ENCODE results near the gene FAM221B.

FAM221B gene

GRCh38 chr9:35828716-35829083, at the start of gene FAM221B:
TSS of gene FAM221B (minus strand) at chr9:35828732. CDS start at chr9:35826161, 2,571 bp downstream.
- no peak for DNase-seq (ENCODE audit: low read depth in 2 of 2)

GRCh38 chr9:35872505-35872904, 44.0 kb upstream of the FAM221B start:
- no peak for DNase-seq (ENCODE audit: low read depth in 2 of 2)

GRCh38 chr9:35871545-35871944, 43.0 kb upstream of the FAM221B start:
- DNase-seq (ENCODE audit: low read depth in 2 of 2), result no peak

GRCh38 chr9:35870351-35870923, 41.9 kb upstream of the FAM221B start, which contains the start of gene OR13J1:
TSS of gene OR13J1 (minus strand) at chr9:35870401. CDS start at chr9:35870401, 0 bp downstream.
- no peak for DNase-seq (ENCODE audit: low read depth in 2 of 2)

- no peak for DNase-seq (ENCODE audit: low read depth in 2 of 2)
These were observed 41.2 kb upstream of the FAM221B start for GRCh38 chr9:35869621-35870216.

- no peak for DNase-seq (ENCODE audit: low read depth in 2 of 2)
These were observed 40.4 kb upstream of the FAM221B start for GRCh38 chr9:35868933-35869332.

- DNase-seq (ENCODE audit: low read depth in 2 of 2), result no peak
These were observed 39.0 kb upstream of the FAM221B start for GRCh38 chr9:35867538-35867937.

- DNase-seq (ENCODE audit: low read depth in 2 of 2), result no peak
These were observed 36.2 kb upstream of the FAM221B start for GRCh38 chr9:35864695-35865255.

GRCh38 chr9:35863583-35863982, 35.1 kb upstream of the FAM221B start:
- DNase-seq (ENCODE audit: low read depth in 2 of 2), result no peak

- no peak for DNase-seq (ENCODE audit: low read depth in 2 of 2)
These were observed 33.8 kb upstream of the FAM221B start for GRCh38 chr9:35862328-35862727.

- DNase-seq (ENCODE audit: low read depth in 2 of 2), result no peak
These were observed 32.8 kb upstream of the FAM221B start for GRCh38 chr9:35861161-35861897.

GRCh38 chr9:35859990-35860339, 31.4 kb upstream of the FAM221B start:
- no peak for DNase-seq (ENCODE audit: low read depth in 2 of 2)

- DNase-seq (ENCODE audit: low read depth in 2 of 2), result no peak
These were observed 30.9 kb upstream of the FAM221B start for GRCh38 chr9:35859310-35859989.

GRCh38 chr9:35858458-35858857, 29.9 kb upstream of the FAM221B start:
- DNase-seq (ENCODE audit: low read depth in 2 of 2), result no peak

- no peak for DNase-seq (ENCODE audit: low read depth in 2 of 2)
These were observed 28.4 kb upstream of the FAM221B start for GRCh38 chr9:35856882-35857281.

- no peak for DNase-seq (ENCODE audit: low read depth in 2 of 2)
These were observed 27.7 kb upstream of the FAM221B start for GRCh38 chr9:35856206-35856605.

GRCh38 chr9:35854091-35854762, 25.7 kb upstream of the FAM221B start:
- DNase-seq (ENCODE audit: low read depth in 2 of 2), result no peak

- no peak for DNase-seq (ENCODE audit: low read depth in 2 of 2)
These were observed 24.6 kb upstream of the FAM221B start for GRCh38 chr9:35852876-35853865.

GRCh38 chr9:35852267-35852815, 23.8 kb upstream of the FAM221B start:
- DNase-seq (ENCODE audit: low read depth in 2 of 2), result no peak

Measured in stimulated activated CD4-positive, alpha-beta T cell treated with anti-CD3 and anti-CD28 coated beads, Interleukin-1b, Interleukin-23, amount 100 ng/mL, for 1 hour (primary cell).